ENCODE data around the gene DLX2. TPM values are rescaled to one million over a fixed set of nuclear protein-coding genes. Genes with fewer than 3 reads are reported as not detected.

Gene DLX2
- total and polyA plus RNA-seq, 2 of the 13 experiments (the other 11 are each of a cell fraction or from before 2014, with no cell fraction given), result 0.07 to 0.15 TPM

- TF ChIP-seq TRAFD1 (CRISPR knock-in tag; IDR thresholded peaks at IDR 0.05; ENCODE audit: borderline replicate concordance), result no peak
- no peak for TF ChIP-seq ZNF260 (CRISPR knock-in tag; IDR thresholded peaks at IDR 0.05; ENCODE audit: borderline replicate concordance, low read depth)
- peak; percentile 71 for TF ChIP-seq ZFY (CRISPR knock-in tag; IDR thresholded peaks at IDR 0.05)
- TF ChIP-seq DMAP1 (CRISPR knock-in tag; IDR thresholded peaks at IDR 0.05), result no peak
- TF ChIP-seq FOXC1 (CRISPR knock-in tag; IDR thresholded peaks at IDR 0.05; ENCODE audit: borderline replicate concordance), result peak; percentile 70; the same call in 1 of the 2 replicates
- TF ChIP-seq NAIF1 (CRISPR knock-in tag; IDR thresholded peaks at IDR 0.05; ENCODE audit: borderline replicate concordance), result 0 out of 2 replicates have a peak, but pooled peaks have one; percentile 77
- no peak for TF ChIP-seq AHR (CRISPR knock-in tag; IDR thresholded peaks at IDR 0.05)
- peak; percentile 37; the same call in 1 of the 2 replicates for TF ChIP-seq ZNF501 (CRISPR knock-in tag; IDR thresholded peaks at IDR 0.05)
- TF ChIP-seq PATZ1 (CRISPR knock-in tag; IDR thresholded peaks at IDR 0.05), result no peak; the same call in 1 of the 2 replicates
- no peak for TF ChIP-seq ZBTB40 (IDR thresholded peaks at IDR 0.05)
- no peak; the same call in 1 of the 2 replicates for TF ChIP-seq ZBTB40 (CRISPR knock-in tag; IDR thresholded peaks at IDR 0.05)
- TF ChIP-seq HNRNPL (IDR thresholded peaks at IDR 0.05; ENCODE audit: low read depth, low read length), result peak; percentile 27; the same call in 1 of the 2 replicates
- no peak for TF ChIP-seq ZBTB42 (CRISPR knock-in tag; IDR thresholded peaks at IDR 0.05)
- no peak for TF ChIP-seq GATAD2A (CRISPR knock-in tag; IDR thresholded peaks at IDR 0.05)
- TF ChIP-seq ZNF510 (CRISPR knock-in tag; IDR thresholded peaks at IDR 0.05; ENCODE audit: low read depth), result no peak
Measured at GRCh38 chr2:172084645-172085459, 17.8 kb downstream of the DLX2 start (continued).
